COLO668 (cell line): ENCODE results near the gene FNTB.
"Not testable (repeated sequence)": the region's sequence is repeated elsewhere in the genome, so short reads cannot be mapped to it uniquely, and the experiment has no call there.

ENCODE experiments used
- DNase-seq: peaks from one replicate; lab custom pipeline; 2025; ENCODE audit not compliant: unreplicated experiment; lab: John Stamatoyannopoulos, UW

FNTB gene

DNA sequence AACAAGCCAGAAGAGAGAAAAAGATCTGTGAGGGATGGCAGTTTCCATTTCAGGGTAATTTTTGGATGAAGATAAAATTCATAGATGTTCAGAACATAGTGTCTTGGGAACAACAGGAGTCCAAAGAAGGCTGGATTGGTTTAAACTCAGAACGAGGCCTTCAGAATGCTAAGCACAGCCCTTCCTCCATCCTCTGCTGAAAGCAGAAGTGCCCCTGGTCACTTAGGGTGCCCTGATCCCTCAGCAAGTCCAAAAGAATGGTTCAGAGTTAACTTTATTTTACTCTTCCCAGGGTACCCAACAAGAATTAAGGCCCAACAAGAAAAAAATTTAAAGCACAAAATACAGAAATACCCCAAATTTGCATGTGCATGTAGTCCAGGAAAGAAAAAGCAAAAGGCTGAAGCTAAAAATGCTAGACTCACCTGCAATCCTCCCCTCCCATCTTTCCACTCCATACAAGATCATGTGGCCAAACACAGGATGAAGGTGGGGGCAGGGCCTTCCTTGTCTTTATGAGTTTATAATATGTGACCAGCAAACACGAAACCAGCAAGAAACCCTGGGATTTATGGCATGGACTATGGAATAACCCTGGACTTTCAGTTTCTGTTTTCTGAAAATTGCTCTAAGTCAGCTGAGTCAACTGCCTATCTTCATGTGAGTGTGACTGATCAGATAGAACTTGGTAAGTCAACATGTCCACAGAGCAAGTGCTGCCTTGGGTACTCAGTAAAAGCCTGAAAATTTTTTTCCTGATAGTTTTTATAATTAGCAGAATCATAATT, 94.5 kb downstream of the FNTB start:
- DNase-seq, result no peak

DNA sequence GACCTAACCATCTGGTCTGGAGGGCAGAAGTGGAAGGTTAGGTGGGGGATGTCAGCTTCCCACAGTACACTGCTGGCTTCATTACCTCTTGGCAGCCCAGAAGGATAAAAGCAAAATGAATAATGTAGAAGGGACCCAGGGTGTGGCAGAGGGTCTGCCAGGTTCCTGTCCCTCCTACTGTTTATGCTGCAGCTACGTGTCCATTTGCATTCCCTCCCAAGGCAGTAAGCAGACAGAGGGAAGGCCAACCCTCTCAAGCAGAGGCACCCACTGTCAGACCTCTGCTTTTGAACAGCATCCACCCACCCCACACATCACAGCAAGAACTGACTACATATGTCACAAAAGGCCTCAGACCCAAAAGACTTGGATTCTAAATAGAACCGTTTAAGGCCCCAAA, 96.2 kb downstream of the FNTB start:
- no peak for DNase-seq

DNA sequence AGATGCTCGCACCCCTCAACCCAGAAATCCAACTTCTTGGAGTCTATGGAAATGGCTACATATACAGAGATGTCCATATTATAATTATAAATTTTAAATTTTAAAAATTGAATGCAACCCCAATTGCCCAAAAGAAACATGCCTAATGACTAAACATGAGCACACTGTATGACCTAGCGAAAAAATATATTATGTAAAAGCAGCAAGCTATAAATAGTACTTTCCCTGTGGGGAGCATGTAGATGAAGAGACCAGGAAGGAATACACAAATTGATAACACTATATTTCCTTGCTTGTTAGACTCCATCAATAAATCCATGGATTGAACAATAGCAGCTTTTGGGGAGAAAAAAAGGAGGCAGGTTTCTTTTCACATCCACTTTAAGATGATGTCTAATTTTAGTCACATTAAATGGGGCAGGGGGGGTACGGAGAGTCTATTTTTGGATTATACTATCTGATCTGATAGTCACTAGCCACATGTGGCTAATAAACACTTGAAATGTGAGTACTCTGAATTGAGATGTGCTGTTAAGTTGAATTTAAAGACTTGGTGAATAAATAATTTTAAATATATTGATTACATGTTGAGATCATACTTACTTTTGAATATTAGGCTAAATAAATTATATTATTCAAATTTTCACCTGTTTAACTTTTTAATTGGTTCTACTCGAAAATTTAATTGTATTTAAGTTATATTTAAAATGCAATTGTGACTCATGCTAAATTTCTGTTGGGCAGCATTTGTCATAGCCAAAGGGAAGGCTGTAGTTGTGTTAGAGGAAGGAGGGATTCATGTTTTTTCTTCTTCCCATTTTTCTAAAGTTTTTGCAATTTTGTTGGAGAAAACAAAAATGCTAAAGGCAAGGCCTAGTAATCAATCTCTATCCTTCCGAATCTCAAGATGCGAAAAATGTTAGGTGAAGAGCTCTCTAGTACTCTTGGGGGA, 98.1 kb downstream of the FNTB start:
- DNase-seq, result no peak

DNA sequence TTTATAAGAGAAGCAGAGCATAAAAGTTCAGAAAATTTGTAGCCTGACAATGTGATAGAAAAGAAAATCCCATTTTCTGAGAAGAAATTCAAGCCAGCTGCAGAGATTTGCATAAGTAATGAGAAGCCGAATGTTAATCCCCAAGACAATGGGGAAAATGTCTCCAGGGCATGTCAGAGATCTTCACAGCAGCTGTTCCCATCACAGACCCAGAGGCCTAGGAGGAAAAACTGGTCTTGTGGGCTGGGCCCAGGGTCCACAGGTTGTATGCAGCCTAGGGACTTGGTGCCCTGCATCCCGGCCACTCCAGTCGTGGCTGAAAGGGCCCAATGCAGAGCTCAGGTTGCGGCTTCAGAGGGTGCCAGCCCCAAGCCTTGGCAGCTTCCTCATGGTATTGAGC, 100.0 kb downstream of the FNTB start:
- DNase-seq, result not testable (repeated sequence)

DNA sequence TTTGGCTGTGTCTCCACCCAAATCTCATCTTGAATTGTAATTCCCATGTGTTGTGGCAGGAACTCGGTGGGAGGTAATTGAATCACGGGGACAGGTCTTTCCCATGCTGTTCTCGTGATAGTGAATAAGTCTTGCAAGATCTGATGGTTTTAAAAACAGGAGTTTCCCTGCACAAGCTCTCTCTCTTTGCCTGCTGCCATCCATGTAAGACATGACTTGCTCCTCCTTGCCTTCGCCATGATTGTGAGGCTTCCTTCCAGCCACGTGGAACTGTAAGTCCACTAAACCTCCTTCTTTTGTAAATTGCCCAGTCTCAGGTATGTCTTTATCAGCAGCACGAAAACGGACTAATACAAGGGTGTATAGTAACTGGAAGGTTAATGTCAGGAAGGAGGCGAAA, 101.1 kb downstream of the FNTB start:
- DNase-seq, result not testable (repeated sequence)

DNA sequence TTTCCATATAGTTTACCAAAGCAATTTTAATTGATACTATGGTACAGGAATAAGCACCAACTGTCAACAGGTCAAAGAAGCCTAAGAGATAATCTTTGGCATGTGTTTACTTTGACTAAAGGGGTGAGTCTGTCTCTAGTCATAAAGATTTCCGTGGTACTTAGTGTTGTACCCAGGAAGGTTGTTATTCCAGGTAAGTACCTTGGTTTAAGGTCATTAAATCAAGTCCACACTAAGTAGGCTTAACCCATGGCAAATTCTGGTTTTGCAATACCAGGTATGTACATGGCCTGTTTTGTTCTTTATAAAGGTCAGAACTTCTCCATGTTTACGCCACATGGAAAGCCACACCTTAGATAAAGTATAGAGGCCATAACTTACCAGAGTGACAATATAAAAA, 105.7 kb downstream of the FNTB start:
- no peak for DNase-seq

DNA sequence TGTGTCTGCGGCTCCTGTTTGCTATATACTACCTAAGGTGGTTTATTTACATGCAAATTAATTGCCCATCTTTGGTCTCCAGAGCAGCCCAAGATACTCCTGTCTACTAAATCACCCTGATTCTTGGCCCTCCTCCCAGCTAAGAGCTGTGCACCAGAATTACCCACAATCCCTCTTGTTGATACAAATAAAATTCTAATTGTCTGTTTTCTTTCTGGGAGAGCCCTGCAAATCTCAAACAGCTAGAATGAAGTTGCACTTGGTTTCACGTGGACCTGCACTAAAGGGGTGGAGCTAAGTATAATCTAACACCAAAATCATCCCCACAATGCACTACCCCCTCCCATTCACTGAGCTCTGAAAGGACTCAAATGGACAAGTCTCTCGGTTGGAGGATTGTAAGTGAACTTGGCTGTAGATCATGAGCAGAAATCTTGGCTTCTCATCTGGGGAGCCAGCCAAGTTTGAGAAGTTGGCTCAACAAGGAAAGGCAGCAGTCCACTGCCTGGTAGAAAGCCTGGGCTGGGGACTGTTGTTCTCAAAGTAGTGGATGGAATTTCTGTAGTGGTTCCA, 109.0 kb downstream of the FNTB start:
- DNase-seq, result no peak

DNA sequence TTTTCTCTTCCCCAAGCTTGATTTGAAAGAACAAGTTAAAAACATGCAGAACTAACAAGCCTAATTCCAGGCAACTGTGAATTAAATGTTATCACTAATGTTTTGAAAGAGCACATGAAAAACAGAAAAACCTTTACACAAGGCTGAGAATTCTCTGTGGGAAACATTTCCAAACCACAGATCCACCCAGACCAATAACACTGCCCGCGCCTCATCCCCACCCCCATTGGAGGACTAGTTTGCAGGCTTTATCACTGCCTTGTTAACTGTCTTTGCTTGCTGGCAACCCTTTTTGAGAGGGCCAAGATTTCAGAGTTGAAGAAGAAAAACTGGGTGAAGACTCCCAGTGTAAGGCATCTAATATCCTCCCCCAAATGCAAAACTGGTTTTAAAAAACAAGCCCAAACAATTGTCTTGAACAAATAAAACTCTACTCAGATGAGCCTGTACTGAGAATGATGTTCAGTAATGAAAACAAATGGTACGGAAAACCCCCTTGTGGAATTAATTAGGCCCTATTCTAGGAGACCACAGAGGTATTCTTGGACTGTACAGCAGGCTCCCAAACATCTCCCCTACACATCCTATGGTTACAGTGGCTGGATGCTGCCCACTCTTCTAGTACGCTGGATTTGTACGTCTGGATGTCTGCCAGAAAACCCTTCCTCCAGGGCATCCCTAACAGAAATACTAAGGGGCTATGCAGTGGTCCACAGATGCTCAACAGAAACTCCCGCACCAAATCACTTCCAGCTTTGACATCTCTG, 109.8 kb downstream of the FNTB start:
- no peak for DNase-seq

DNA sequence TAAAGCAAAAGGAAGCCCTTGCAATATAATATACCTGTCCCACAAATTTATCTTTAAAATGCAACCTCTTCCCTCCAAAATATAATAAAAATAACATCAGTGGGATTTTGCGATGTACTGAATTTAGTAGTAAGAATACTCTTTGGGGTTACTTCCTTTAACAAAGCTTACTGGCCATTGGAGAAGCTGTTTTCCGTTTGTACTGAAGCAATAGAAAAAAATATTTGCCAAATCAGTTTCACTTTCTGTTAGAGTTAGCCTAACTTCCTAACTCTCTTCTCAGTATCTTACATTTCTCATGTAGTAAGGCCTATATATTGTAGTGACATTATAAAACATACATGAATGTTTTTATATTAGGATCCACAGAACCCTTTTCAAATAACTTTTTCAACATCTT, 111.9 kb downstream of the FNTB start:
- no peak for DNase-seq

DNA sequence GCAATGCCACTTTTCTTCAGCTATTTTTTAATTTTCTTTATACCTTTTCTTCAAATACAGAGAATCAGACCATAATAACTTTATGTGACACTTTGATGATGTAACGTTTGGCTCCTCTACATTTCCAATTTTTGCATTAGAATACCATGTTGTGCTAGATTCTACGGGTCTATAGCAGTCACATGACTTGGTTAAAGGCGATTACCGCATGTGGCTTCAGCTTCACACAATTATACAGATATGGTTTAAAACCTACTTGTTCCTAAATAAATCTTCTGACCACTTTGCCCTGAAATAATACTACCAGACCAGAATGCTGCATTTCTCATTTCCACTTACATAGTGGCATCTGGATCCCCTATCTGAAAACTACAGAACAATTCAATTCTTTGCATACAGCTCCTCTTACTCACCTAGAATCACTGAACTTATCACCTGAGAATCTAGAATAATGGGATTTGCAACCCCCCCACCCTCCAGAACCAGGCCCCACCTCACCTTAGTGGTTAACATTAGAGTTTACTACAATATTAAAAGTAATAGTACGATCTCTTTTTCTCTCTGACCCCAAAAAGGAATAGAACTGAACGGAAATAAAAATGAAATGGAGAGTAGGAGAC, 114.3 kb downstream of the FNTB start:
- no peak for DNase-seq

DNA sequence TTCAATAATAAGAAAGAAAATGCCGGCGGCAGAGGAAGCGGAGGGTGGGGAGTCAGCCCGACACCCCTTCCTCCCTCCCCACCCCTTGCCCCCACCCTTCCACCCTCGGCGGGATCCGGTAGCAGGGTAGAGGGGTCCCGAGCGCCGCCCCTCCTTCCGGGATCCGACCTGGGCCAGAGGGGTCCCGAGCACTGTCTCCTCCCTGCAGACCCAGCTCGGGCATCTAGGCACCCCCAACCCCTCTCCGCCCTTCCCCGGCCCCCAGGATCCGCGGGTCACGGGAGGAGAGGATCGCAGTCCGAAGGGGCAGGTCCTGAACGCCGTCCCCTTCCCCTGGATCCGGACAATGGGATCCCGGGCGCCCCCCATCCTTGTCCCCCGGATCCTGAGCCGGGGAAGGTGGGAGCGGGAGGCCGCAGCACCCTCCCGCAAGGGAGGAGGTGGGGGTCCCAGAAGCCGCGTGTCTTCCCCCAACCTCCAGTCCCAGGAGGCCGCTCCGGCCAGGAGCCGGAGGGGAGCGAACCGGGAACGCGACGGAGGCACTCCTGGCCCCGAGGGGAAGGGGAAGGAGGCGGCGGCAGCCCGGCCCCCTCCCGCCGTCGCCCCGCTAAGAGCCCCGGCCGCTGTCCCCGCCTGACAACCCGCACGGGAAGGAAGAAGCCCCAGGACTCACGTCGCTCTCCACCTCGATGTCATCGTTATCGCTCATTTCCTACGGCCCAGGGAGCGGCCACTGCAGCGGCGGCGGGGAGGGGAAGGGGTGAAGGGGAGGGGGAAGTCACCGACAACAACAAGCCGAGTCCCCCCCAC, 115.1 kb downstream of the FNTB start:
- no peak for DNase-seq

DNA sequence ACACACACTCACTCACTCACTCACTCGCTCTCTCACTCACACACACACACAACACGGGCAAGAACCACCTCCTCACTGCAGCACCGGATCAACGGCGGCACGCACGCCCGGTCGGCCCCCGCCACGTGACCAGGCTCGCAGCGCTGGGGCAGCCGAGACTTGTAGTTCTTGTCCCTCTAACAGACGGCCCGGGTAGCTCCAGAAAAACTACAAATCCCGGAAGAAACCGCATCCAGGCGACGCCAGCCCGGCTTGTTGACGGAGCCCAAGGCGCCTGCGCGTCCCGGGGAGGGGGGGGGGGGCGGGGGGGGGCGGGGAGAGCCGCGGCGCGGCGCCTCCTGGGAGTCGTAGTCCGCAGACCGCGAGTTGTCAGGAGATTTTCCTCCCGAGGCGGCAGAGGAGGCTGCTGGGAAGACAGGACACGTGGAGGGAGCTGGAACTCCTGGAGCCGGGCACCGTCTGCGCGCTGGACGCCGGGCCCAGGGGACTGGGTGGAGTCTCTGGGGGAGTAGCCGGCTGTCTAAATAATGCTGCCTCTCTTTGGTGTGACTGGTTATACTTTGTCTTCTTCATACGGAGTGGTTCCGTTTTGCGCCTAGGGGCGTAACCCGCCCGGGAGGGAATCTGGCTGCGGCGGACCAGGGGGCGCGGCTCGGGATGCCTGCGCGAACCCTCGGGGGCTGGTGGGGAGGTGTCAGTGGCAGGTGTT, 115.9 kb downstream of the FNTB start, which contains the start of gene MAX:
MAX (minus strand) TSS at position 77 of the 709 bp plus-strand sequence. CDS start 178 bp downstream, outside the sequence.
- DNase-seq, result peak; percentile 98

DNA sequence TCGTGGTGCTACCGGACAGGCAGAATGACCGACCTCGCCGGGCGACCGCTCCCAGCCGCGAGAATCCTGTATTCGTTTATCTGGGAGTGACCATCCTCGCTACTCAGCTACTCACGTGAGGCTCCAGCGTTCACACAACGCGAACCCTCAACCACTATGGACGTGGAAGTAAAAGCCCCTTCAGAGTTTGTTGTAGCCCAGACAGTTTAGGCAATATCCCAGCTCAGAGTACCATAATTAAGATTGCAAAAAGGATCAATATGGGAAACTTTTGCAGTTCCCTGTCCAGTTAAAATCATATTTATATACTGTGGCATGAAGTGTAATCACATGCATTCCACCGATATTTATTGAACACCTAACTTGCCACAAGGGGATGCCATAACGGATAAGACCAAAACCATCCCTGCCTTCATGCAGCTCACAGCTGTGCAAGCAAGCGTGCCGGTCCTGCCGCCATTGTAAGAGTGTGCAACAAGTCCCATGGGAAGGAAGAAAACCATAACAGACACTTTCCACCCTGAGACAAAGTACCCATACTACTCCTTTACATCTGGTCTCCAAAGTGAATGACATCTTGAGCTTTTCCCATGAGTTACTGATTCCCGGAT, 116.6 kb downstream of the FNTB start:
- peak; percentile 55 for DNase-seq

DNA sequence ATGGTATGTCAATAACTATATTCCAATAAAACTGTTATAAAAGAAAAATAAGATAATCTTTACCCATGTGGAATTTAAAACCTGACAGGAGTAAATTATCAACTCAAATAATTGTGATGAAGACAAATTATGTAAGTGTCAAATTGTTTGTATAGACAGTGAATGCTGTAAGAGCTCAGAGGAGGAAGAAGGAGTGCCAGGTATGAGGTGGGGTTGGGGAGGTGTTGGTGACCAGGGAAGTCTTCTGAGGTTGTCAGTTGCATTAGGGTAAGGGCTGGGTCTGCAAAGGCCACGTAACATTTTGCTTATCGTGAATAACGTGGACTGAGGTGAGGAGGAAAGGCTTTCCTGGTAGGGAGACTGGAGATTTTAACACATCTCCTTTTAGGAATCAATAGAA, 118.1 kb downstream of the FNTB start:
- no peak for DNase-seq

DNA sequence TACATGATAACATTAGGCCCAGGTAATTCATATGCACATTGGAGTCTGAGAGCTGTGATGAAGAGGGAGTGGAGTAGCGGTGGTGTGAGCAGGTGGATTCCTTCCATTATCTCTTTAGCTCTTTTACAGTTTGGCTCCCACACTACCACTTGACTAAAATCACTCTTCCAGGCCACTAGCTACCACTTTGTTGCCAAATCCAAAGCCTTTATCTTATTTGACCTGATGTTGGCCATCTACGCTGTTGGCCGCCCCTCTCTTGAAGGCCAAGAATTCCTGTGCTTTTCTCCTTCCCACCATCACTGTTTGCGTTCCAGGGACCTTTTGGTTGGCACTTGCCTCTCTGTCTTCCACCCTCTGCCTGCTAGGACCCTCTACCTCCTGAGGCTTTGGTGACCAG, 119.6 kb downstream of the FNTB start:
- no peak for DNase-seq

DNA sequence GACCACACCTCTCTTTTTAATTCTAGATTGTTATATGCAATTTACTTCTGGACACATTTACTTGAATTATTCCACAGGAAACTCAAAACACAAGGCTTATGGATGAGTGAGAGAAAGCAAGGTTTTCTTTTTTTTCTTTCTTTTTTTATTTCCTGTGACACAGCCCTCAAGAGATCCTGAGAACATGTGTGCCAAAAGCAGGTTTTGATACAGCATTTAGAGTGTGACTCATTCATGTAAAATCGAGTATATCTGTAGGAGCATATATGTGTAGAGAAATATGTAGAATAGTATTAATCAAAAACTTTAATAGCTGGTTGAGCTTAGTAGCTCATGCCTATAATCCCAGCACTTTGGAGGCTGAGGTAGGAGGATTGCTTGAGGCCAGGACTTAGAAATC, 120.0 kb downstream of the FNTB start:
- DNase-seq, result no peak

DNA sequence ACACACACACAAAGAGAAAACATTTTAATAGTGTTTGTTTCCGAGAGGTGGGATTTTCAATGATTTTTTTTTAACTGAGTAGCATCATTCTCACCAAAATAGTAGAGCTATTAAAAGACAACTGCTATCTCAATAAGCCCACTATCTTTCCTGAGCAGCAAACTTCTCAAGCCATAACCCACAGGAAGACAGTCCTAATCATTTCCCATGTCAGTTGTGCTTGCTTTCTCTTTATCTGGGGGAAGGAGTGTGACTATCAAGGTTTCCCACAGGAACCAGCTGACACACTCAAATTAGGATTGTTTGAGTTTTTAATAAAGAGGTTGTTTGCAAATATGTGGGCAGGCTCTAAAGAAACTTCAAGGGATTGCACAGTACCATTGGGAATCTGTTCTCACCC, 120.5 kb downstream of the FNTB start:
- no peak for DNase-seq

DNA sequence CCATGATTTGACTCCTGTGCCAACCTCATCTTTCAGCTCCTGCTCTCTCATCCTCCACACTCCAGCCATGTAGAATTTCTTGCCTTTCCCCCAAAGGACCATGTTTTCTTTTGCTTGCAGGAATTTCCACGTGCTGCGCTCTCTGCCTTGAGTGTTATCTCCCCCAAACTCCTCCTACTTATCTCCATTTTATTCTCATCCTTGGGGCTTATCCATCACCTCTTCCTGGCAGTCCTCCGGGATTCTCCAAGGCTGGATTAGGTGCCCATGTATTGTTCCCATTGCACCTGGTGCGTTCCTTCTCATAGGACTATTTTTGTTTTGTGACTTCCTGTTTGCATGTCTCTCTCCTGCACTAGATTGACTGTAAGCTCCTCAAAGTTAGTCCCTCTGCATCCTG, 122.7 kb downstream of the FNTB start:
- no peak for DNase-seq

DNA sequence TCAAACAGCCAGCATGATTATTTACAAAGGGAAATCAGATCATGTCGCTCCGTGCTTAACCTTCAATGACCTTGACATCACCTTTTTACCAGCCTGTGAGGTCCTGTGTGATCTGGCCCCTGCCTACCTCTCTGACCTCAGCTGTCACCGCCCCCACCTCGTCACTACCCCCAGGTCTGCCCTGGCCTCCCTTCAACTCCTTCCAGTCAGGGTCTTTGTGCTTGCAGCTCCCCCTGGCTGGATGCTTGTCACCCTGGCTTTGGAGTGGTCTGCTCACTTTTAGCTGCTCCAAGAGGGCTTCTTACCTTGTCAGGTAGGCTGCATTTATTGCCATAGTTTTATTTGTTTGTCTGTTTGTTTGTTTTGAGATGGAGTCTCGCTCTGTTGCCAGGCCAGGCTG, 123.8 kb downstream of the FNTB start:
- no peak for DNase-seq
